Smooth muscle cell (in vitro differentiated cells): Measurements from ENCODE around the gene PSORS1C2. TPM values are rescaled to one million over a fixed set of nuclear protein-coding genes. Genes with fewer than 3 reads are reported as not detected.

Source experiments
- DNase-seq: peaks from one replicate; lab custom pipeline; 2025; ENCODE audit not compliant: unreplicated experiment; lab: John Stamatoyannopoulos, UW
- H2AFZ ChIP-seq: fragments of 200-600 bp; sonication (generic); 2 replicates; pipeline ENCODE4 v1.6.0; 2016; ENCODE audit warnings: antibody characterized with exemption, low read depth, mild to moderate bottlenecking
- H3F3A ChIP-seq: fragments of 200-600 bp; sonication (generic); 2 replicates; pipeline ENCODE4 v1.6.0; 2017; ENCODE audit warnings: antibody characterized with exemption, low read depth
- H3K27ac ChIP-seq: fragments of 200-600 bp; sonication (generic); 2 replicates; pipeline ENCODE4 v1.5.1; 2016; ENCODE audit warnings: low read depth, mild to moderate bottlenecking
- H3K27me3 ChIP-seq: fragments of 200-600 bp; sonication (generic); 2 replicates; pipeline ENCODE4 v1.6.1; 2016; ENCODE audit warnings: low read depth, mild to moderate bottlenecking
- H3K36me3 ChIP-seq: fragments of 200-600 bp; sonication (generic); 2 replicates; pipeline ENCODE4 v1.5.1; 2016; ENCODE audit warnings: low read depth
- H3K4me1 ChIP-seq: fragments of 200-600 bp; sonication (generic); 2 replicates; pipeline ENCODE4 v1.5.1; 2016; ENCODE audit warnings: low read depth
- H3K4me2 ChIP-seq: fragments of 200-600 bp; sonication (generic); 2 replicates; pipeline ENCODE4 v1.6.0; 2016; ENCODE audit warnings: mild to moderate bottlenecking
- H3K4me3 ChIP-seq: fragments of 200-600 bp; sonication (generic); 2 replicates; pipeline ENCODE4 v1.5.1; 2016; ENCODE audit warnings: mild to moderate bottlenecking
- H3K79me2 ChIP-seq: fragments of 200-600 bp; sonication (generic); 2 replicates; pipeline ENCODE4 v1.6.0; 2016; ENCODE audit warnings: low read depth, mild to moderate bottlenecking
- H3K9ac ChIP-seq: fragments of 200-600 bp; sonication (generic); 2 replicates; pipeline ENCODE4 v1.6.0; 2016; ENCODE audit warnings: low read depth
- H3K9me3 ChIP-seq: fragments of 200-600 bp; sonication (generic); replicated peaks from 2 replicates; pipeline ENCODE4 v1.5.1; 2016; ENCODE audit warnings: low read depth
- H4K20me1 ChIP-seq: fragments of 200-600 bp; sonication (generic); 2 replicates; pipeline ENCODE4 v1.6.0; 2016; ENCODE audit warnings: low read depth
- WGBS: methylation state at CpG from one replicate; pipeline ENCODE4 v1.1.7; 2016; ENCODE audit warnings: low lambda C conversion rate; 5-methylcytosine and 5-hydroxymethylcytosine counted together
- polyA plus RNA-seq: library from polyadenylated mRNA; unstranded; fragments of >200 nt; fragmentation: Nextera tagmentation; extraction: Ambion mirVana; gene quantifications from 2 replicates; pipeline ENCODE4 v1.2.1, GENCODE V29; 2016
- total RNA-seq: library from RNA; depleted of rRNA; stranded (reverse); fragments of >200 nt; gene quantifications from 2 replicates; pipeline ENCODE4 v1.2.3, GENCODE V29; 2014
- TF ChIP-seq, protein P1 (sequence below): fragments of 200-600 bp; sonication (generic); IDR thresholded peaks from 2 replicates; pipeline ENCODE4 v1.5.1; 2017; ENCODE audit warnings: borderline replicate concordance, mild to moderate bottlenecking, antibody characterized with exemption; ENCODE audit not compliant: insufficient read depth, poor library complexity, severe bottlenecking

Gene PSORS1C2
- total and polyA plus RNA-seq, 2 experiments from 2014 or later = 0.49 to 1.1 TPM

DNA sequence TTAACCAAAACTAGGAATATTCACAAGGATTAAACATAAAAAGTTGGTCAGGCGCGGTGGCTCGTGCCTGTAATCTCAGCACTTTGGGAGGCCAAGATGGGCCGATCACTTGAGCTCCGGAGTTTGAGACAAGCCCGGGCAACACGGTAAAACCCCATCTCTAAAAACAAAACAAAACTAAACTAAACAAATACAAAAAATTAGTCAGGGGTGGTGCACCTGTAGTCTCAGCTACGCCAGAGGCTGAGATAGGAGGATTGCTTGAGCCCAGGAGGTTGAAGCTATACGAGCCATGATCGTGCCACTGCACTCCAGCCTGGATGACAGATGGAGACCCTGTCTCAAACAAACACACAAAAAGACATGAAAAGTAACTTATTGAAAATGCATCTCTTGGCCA is 3.2 kb downstream of the PSORS1C2 start:
- Histone ChIP-seq H3K9ac (no peak overlapping the region), H3K4me3 (no peak overlapping the region), H2AFZ (no peak overlapping the region), H3K4me2 (no peak overlapping the region), H3K79me2 (no peaks in the 10 kb centered on the region), H4K20me1 (no peaks in the 10 kb centered on the region), H3K36me3 (no peaks in the 10 kb centered on the region), H3F3A (no peaks in the 10 kb centered on the region), H3K27ac (no peak overlapping the region), H3K4me1 (no peaks in the 10 kb centered on the region), H3K27me3 (no peaks in the 10 kb centered on the region), H3K9me3 (no peaks in the 10 kb centered on the region)
- WGBS = 96% methylated on average over 10 of the region's 10 CpGs
- DNase-seq = no peak
- TF ChIP-seq, protein P1, sequence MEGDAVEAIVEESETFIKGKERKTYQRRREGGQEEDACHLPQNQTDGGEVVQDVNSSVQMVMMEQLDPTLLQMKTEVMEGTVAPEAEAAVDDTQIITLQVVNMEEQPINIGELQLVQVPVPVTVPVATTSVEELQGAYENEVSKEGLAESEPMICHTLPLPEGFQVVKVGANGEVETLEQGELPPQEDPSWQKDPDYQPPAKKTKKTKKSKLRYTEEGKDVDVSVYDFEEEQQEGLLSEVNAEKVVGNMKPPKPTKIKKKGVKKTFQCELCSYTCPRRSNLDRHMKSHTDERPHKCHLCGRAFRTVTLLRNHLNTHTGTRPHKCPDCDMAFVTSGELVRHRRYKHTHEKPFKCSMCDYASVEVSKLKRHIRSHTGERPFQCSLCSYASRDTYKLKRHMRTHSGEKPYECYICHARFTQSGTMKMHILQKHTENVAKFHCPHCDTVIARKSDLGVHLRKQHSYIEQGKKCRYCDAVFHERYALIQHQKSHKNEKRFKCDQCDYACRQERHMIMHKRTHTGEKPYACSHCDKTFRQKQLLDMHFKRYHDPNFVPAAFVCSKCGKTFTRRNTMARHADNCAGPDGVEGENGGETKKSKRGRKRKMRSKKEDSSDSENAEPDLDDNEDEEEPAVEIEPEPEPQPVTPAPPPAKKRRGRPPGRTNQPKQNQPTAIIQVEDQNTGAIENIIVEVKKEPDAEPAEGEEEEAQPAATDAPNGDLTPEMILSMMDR = no peak

DNA sequence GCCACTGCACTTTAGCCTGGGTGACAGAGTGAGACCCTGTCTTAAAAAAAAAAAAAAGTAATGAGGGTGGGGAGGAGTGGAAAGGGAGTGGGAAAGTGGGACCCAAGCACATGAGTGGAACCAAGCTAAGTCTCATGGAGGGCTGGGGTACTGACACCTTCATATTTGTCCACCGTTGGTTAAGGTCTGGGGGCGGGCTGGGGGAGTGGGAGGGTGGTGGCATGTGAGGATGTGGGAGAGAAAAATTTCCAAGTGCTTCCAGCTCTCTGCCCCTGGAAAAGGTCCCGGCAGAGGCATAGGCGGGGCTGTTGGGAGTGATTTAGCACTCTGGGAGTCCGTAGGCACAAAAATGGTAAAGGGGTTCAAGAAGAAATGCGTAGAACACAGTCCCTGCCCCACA is 6.1 kb downstream of the PSORS1C2 start:
- H3K36me3 ChIP-seq = no peaks in the 10 kb centered on the region
- H3K9ac ChIP-seq = no peak overlapping the region
- no peak overlapping the region for H3K27ac ChIP-seq

DNA sequence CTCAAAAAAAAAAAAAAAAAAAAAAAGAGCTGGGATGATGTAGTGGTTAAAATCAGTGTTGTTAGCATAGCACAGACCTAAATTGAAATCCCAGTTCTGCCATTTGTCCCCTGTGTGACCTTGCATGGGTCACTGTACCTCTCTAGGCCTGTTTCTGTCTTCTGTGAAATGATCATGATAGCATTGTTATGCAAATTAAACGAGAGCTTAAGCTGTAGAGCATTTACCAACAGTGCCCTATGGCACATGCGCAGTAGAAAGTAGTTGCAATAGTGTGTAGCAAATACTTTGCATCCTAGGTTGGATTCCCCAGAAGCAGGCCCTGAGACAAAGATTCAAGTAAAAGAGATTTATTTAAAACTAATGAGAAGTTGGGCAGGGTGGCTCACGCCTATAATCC is 7.3 kb downstream of the PSORS1C2 start:
- Histone ChIP-seq H3K9me3 (no peaks in the 10 kb centered on the region), H3K9ac (no peak overlapping the region), H3K79me2 (no peaks in the 10 kb centered on the region), H3K4me2 (no peak overlapping the region), H3K27me3 (no peaks in the 10 kb centered on the region), H3K4me3 (no peak overlapping the region), H3F3A (no peaks in the 10 kb centered on the region), H3K36me3 (no peaks in the 10 kb centered on the region), H3K4me1 (no peaks in the 10 kb centered on the region), H2AFZ (no peak overlapping the region), H3K27ac (no peak overlapping the region), H4K20me1 (no peaks in the 10 kb centered on the region)
- TF ChIP-seq, protein P1 = no peak
- DNase-seq = no peak
- 86% methylated on average over 3 of the region's 3 CpGs for WGBS

More for the DNA sequence above, 6.1 kb downstream of the PSORS1C2 start:
- no peaks in the 10 kb centered on the region for H3F3A ChIP-seq
- no peaks in the 10 kb centered on the region for H4K20me1 ChIP-seq
- DNase-seq = no peak
- WGBS = 90% methylated on average over 6 of the region's 6 CpGs
- TF ChIP-seq, protein P1 = no peak
- no peaks in the 10 kb centered on the region for H3K27me3 ChIP-seq
- H2AFZ ChIP-seq = no peak overlapping the region
- H3K4me3 ChIP-seq = no peak overlapping the region
- H3K4me1 ChIP-seq = no peaks in the 10 kb centered on the region
- no peaks in the 10 kb centered on the region for H3K79me2 ChIP-seq
- H3K4me2 ChIP-seq = no peak overlapping the region
- H3K9me3 ChIP-seq = no peaks in the 10 kb centered on the region

DNA sequence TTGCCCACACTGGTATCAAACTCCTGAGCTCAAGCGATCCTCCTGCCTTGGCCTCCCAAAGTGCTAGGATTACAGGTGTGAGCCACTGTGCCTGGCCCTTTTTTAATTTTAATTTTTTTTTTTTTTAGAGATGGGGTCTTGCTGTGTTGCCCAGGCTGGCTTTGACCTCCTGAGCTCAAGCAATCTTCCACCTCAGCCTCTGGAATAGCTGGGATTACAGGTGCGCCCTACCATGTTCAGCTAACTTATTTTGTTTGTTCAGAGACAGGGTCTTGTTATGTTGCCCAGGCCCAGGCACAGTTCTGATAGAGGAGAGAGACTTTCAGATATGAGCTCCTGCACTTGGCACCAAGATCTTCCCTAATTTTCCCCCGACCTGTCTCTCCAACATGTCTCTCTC is 8.1 kb downstream of the PSORS1C2 start:
- 98% methylated on average over 3 of the region's 3 CpGs for WGBS
- Histone ChIP-seq H3K79me2 (no peaks in the 10 kb centered on the region), H3K4me1 (no peaks in the 10 kb centered on the region), H3K27me3 (no peaks in the 10 kb centered on the region), H3K9ac (no peak overlapping the region), H2AFZ (no peak overlapping the region), H3K9me3 (no peaks in the 10 kb centered on the region), H3K36me3 (no peaks in the 10 kb centered on the region), H3F3A (no peaks in the 10 kb centered on the region), H3K4me3 (no peak overlapping the region), H3K4me2 (no peak overlapping the region), H3K27ac (no peak overlapping the region), H4K20me1 (no peaks in the 10 kb centered on the region)
- TF ChIP-seq, protein P1 = no peak
- DNase-seq = no peak
